CD4-positive, alpha-beta T cell (primary cell): ENCODE results near the gene MAPRE2. TPM values are rescaled to one million over a fixed set of nuclear protein-coding genes. Genes with fewer than 3 reads are reported as not detected.
A peak's percentile ranks its signal among the peaks of the same experiment; 100 is the strongest.
"Not testable (repeated sequence)": the region's sequence is repeated elsewhere in the genome, so short reads cannot be mapped to it uniquely, and the experiment has no call there.

Experiments used
- ATAC-seq: fragments of 200-7000 bp; cut with Tn5 transposase; one replicate; pipeline ENCODE4 v1.10.0; 2022; ENCODE audit warnings: mild to moderate bottlenecking; ENCODE audit not compliant: poor library complexity
- CTCF ChIA-PET: fragments of 350-600 bp; sonication (Branson Sonifier 250); formaldehyde crosslinking; loops from one replicate; lab custom pipeline; 2021; ENCODE audit warnings: antibody characterized with exemption, inconsistent platforms; lab: Charles Lee
- POLR2A ChIA-PET: fragments of 350-600 bp; sonication (Branson Sonifier 250); formaldehyde crosslinking; loops from one replicate; lab custom pipeline; 2021; ENCODE audit warnings: antibody characterized with exemption, inconsistent platforms; lab: Charles Lee
- DNase-seq, 14 experiments: peaks; one replicate each; pipeline ENCODE4 v3.0.0-alpha.2; 2013 to 2020; ENCODE audit warnings: mixed read lengths in 2 of 14
- H3K27ac ChIP-seq, 2 donors: one replicate each; pipeline versions ENCODE4 v1.5.1 to v1.7.0; 2013; ENCODE audit warnings: low read length in 2 of 2, low read depth in 1 of 2, mild to moderate bottlenecking in 1 of 2
- H3K27me3 ChIP-seq, 2 experiments: 1 replicate in 1 of 2; 2 replicates in 1 of 2; pipeline versions ENCODE4 v1.6.1 to v1.7.0; 2013; ENCODE audit warnings: low read length in 2 of 2, control low read depth in 1 of 2, mild to moderate bottlenecking in 1 of 2, moderate library complexity in 1 of 2; ENCODE audit not compliant: insufficient read depth in 2 of 2, control insufficient read depth in 1 of 2
- H3K36me3 ChIP-seq: one replicate; pipeline ENCODE4 v1.6.1; 2013; ENCODE audit warnings: low read length, control low read depth; ENCODE audit not compliant: insufficient read depth
- H3K4me1 ChIP-seq: one replicate; pipeline ENCODE4 v1.6.1; 2013; ENCODE audit warnings: low read length, control low read depth; ENCODE audit not compliant: insufficient read depth
- H3K4me3 ChIP-seq: one replicate; pipeline ENCODE4 v1.5.1; 2013; ENCODE audit warnings: mild to moderate bottlenecking, low read length, moderate library complexity
- H3K9me3 ChIP-seq, 2 experiments: 1 replicate in 1 of 2; 2 replicates in 1 of 2; pipeline versions ENCODE4 v1.6.1 to v1.7.0; 2013; ENCODE audit warnings: low read length in 2 of 2, mild to moderate bottlenecking in 2 of 2, control low read depth in 1 of 2, moderate library complexity in 1 of 2; ENCODE audit not compliant: control insufficient read depth in 1 of 2, insufficient read depth in 1 of 2
- H3K27ac Mint-ChIP-seq: one replicate; pipeline ENCODE4 v1.8.0; 2020; ENCODE audit warnings: mixed read lengths
- H3K27me3 Mint-ChIP-seq: one replicate; pipeline ENCODE4 v1.8.0; 2021; ENCODE audit warnings: mixed read lengths
- H3K36me3 Mint-ChIP-seq: one replicate; pipeline ENCODE4 v1.8.0; 2021; ENCODE audit warnings: low read depth, mixed read lengths
- H3K4me1 Mint-ChIP-seq: one replicate; pipeline ENCODE4 v1.8.0; 2021; ENCODE audit warnings: low read depth, mixed read lengths
- H3K4me3 Mint-ChIP-seq: one replicate; pipeline ENCODE4 v1.8.0; 2020; ENCODE audit warnings: mild to moderate bottlenecking, mixed read lengths
- H3K9me3 Mint-ChIP-seq: one replicate; pipeline ENCODE4 v1.8.0; 2020; ENCODE audit warnings: mixed read lengths
- CTCF ChIP-seq: fragments of 200-600 bp; IDR thresholded peaks from one replicate; pipeline ENCODE4 v1.8.0; 2022; ENCODE audit warnings: antibody characterized with exemption, mild to moderate bottlenecking
- intact Hi-C, 2 experiments: fragments of 100-400 bp; cut with DNase I in 1 of 2; cut with micrococcal nuclease in 1 of 2; formaldehyde crosslinking; loops; one replicate each; pipeline versions ENCODE4 v1.15.1 to v1.9.0; 2023 to 2025; cut with DNase I, micrococcal nuclease
- total RNA-seq, 174 experiments: library from RNA in 2 of 174; stranded (reverse) in 2 of 174; gene quantifications; one replicate each; pipeline ENCODE4 v1.2.3 and lab custom pipeline; 2021 to 2026

MAPRE2 gene
- total RNA-seq, 2 experiments from 2014 or later = 108 to 112 TPM

GRCh38 chr18:35143622-35144596 lies 102.7 kb downstream of the MAPRE2 start:
- Histone ChIP-seq H3K27me3 (no peaks in the 10 kb centered on the region), H3K4me3 (no peak overlapping the region)

GRCh38 chr18:35144698-35145097 lies 103.5 kb downstream of the MAPRE2 start:
- ChIA-PET POLR2A (interaction anchor here (1.5 to 3.2 kb wide), 2 partner anchors 102 to 115 kb away, joined by 3 to 18 read pairs; no protein-coding TSS in a partner anchor), CTCF (interaction anchor here (1.0 to 1.6 kb wide), 4 partner anchors 46 to 119 kb away, joined by 3 to 11 read pairs (median 5); no protein-coding TSS in a partner anchor)
- Mint-ChIP-seq H3K36me3 (peaks cover 66% of the 10 kb centered on the region), H3K27ac (no peak overlapping the region), H3K4me1 (no peaks in the 10 kb centered on the region), H3K9me3 (peaks cover 6% of the 10 kb centered on the region), H3K27me3 (no peaks in the 10 kb centered on the region), H3K4me3 (no peak overlapping the region)
- TF ChIP-seq CTCF = no peak
- peaks cover 22% of the 10 kb centered on the region for H3K36me3 ChIP-seq
- intact Hi-C loops = loop anchor here (1.0 to 5.0 kb wide), 4 partner anchors 118 to 138 kb away; no protein-coding TSS in a partner anchor
- H3K9me3 ChIP-seq = no peaks in the 10 kb centered on the region
- H3K4me1 ChIP-seq = no peaks in the 10 kb centered on the region
- no peaks in the 10 kb centered on the region for H3K27me3 ChIP-seq
- DNase-seq (no peak), ATAC-seq (no peak)
- no peak overlapping the region for H3K4me3 ChIP-seq
- H3K27ac ChIP-seq = no peak overlapping the region

More at GRCh38 chr18:35143622-35144596, 102.7 kb downstream of the MAPRE2 start:
- H3K9me3 ChIP-seq = no peaks in the 10 kb centered on the region
- no peak overlapping the region for H3K27ac ChIP-seq
- Mint-ChIP-seq H3K27me3 (no peaks in the 10 kb centered on the region), H3K36me3 (peaks cover 68% of the 10 kb centered on the region), H3K4me1 (no peaks in the 10 kb centered on the region), H3K9me3 (no peaks in the 10 kb centered on the region), H3K4me3 (no peak overlapping the region), H3K27ac (no peak overlapping the region)
- ChIA-PET CTCF (interaction anchor here (0.6 to 1.6 kb wide), 6 partner anchors 9 to 137 kb away, joined by 3 to 11 read pairs (median 4); no protein-coding TSS in a partner anchor), POLR2A (interaction anchor here (0.8 to 3.2 kb wide), 4 partner anchors 10 to 119 kb away, joined by 3 to 18 read pairs (median 3); no protein-coding TSS in a partner anchor)
- TF ChIP-seq CTCF = peak; percentile 61
- ATAC-seq (peak; percentile 74), DNase-seq (peak in 12 of 14 experiments; percentile 10 to 61 (median 26))
- peaks cover 26% of the 10 kb centered on the region for H3K36me3 ChIP-seq
- intact Hi-C loops = loop anchor here (1.0 to 5.0 kb wide), 4 partner anchors 117 to 138 kb away; no protein-coding TSS in a partner anchor
- H3K4me1 ChIP-seq = no peaks in the 10 kb centered on the region

- H3K27ac ChIP-seq, intact Hi-C loops: not testable (repeated sequence)
These were observed 109.0 kb downstream of the MAPRE2 start for GRCh38 chr18:35150195-35150594.

More at GRCh38 chr18:35150195-35150594, 109.0 kb downstream of the MAPRE2 start:
- H3K9me3 Mint-ChIP-seq, H3K4me1 ChIP-seq, H3K27me3 ChIP-seq, H3K4me3 Mint-ChIP-seq, H3K27me3 Mint-ChIP-seq, H3K27ac Mint-ChIP-seq, H3K4me3 ChIP-seq, H3K36me3 ChIP-seq, POLR2A ChIA-PET, CTCF ChIA-PET, ATAC-seq, DNase-seq, H3K9me3 ChIP-seq: not testable (repeated sequence)
- Mint-ChIP-seq H3K4me1 (peaks cover 12% of the 10 kb centered on the region), H3K36me3 (peaks cover 43% of the 10 kb centered on the region)
